WI38 (cell line): Measurements from ENCODE around the gene ZBTB11.

Experiments used
- H3K4me3 ChIP-seq: 2 replicates; pipeline ENCODE4 v1.5.1; 2011; ENCODE audit warnings: low read depth, mild to moderate bottlenecking, control low read depth, low read length
- CTCF ChIP-seq: IDR thresholded peaks from 2 replicates; pipeline ENCODE4 v1.5.1; 2012; ENCODE audit warnings: low read depth, mild to moderate bottlenecking, control low read depth, low read length

The ZBTB11 gene

GRCh38 chr3:101673953-101674352 is 3.0 kb downstream of the ZBTB11 start:
- no peak for TF ChIP-seq CTCF

DNA sequence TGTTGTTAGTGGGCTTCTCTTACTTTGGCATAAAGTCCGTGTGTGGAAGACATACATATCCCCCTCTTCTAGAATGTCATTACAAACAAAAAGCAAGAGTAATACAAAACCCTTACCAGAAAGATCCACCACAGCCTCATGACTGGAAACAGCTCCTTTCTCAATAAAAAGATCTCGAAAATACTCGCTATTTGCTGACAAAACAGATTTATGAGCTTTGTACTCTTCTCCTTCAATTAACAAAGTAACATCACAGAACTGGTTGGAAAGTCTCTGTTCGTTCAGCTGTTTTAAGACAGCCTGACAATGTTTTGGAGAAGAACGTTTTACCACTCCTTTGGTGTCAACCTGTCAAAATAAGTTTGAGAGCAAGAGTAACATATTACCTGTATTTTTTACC is 5.9 kb downstream of the ZBTB11 start:
- H3K4me3 ChIP-seq = no peak overlapping the region
- TF ChIP-seq CTCF = no peak

More at GRCh38 chr3:101673953-101674352, 3.0 kb downstream of the ZBTB11 start:
- no peak overlapping the region for H3K4me3 ChIP-seq

GRCh38 chr3:101667844-101668243 is 9.1 kb downstream of the ZBTB11 start:
- no peak for TF ChIP-seq CTCF
- H3K4me3 ChIP-seq = no peak overlapping the region

- H3K4me3 ChIP-seq = no peak overlapping the region
- no peak for TF ChIP-seq CTCF
These were observed 9.6 kb downstream of the ZBTB11 start for GRCh38 chr3:101667331-101667730.

- TF ChIP-seq CTCF = no peak
- H3K4me3 ChIP-seq = no peak overlapping the region
These were observed 11.1 kb downstream of the ZBTB11 start for GRCh38 chr3:101665851-101666250.

DNA sequence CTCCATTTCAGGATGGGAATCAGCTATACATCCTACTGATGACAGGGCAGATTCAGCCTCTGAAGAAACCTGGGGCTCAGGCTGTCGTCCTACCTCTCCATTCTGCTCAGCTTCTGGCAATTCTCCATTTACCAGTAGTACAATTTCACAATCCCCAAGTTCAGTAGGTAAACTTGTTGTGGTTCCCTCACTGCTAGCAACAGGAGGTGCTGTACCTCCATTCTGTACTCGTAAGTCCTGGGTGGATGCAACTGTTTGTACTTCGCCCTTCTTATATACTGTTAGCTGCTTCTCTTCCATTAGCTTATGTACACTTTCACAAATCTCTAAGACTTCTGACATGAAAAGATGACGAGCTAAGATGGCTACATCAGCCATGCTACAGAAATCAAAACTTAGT is 11.6 kb downstream of the ZBTB11 start:
- H3K4me3 ChIP-seq = no peak overlapping the region
- TF ChIP-seq CTCF = no peak

GRCh38 chr3:101660714-101661113 is 16.2 kb downstream of the ZBTB11 start:
- no peak for TF ChIP-seq CTCF
- H3K4me3 ChIP-seq = no peak overlapping the region
